ENCODE data around the gene RASGRF1.

Gene RASGRF1

DNA sequence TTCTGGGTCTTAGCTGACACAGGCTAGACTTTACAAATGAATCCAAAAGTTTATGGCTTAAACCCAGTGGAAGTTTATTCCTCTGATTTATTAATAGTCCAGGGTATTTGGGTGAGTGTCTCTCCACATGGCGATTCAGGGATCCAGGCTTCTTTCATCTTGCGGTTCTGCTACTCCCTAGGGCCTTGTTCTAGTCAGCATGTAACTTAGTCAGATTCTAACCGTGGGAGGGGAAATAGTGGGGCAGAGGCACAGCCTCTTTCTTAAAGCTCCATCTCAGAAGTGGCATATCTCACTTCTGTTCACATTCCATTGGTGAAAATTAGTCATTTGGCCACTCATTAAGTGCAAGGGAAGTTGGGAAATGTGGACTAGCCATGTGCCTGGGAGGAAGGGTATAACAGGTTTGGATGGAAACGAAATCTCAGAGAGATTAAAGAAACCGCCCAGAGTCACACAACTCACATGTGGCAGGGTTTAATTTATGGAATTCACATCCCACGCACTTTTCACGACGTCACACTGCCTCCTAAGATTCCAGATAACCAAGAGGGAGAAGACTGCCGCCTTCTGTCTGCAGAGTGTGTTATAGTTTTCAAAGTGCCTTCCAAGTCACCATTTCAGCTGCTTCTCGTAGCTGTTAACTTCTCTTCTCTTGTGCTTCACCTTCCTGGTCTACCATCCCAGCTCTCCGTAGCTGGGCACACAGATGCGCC lies 11.4 kb upstream of the RASGRF1 start:
- DNase-seq (ENCODE audit: low spot score) = no peak

- no peak for DNase-seq (ENCODE audit: low spot score)
Measured at GRCh38 chr15:79099692-79100091, 9.1 kb upstream of the RASGRF1 start.

DNA sequence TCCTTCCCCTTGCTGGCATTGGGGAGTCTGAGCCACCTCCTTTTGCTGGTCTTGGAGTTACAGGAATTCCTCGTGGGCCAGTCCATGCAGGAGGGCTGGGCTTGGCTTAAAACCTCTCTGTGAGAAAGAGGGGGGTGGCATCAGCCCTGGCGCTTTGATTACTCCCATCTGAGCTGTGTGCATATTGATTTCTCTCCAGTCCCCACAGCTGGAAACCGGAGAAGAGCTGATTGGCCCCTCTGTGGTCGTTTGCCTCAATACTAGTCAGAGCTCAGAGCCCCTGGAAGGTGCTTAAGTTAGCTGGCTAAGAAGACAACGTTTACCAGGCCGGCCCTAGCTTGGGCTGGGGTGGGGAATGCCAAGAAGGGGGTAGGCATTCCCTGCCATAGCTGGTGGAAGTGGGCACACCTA lies 4.0 kb upstream of the RASGRF1 start:
- no peak for DNase-seq (ENCODE audit: low spot score)

- DNase-seq (ENCODE audit: low spot score) = no peak
Measured at GRCh38 chr15:79093352-79093935, 2.9 kb upstream of the RASGRF1 start.

DNA sequence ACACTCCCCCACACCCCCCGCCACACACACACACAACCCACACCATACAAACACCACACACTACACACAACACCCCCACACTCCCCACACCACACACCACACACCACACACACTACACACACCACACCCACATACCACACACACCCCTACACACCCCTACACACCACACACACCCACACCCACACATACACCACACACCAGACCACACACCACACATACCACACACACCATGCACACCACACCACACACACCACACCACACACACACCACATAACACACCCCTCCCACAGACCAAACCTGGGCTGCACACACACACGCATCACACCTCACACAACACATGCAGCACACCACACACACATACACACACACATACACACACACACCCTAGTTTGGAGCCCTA lies 1.8 kb upstream of the RASGRF1 start:
- DNase-seq (ENCODE audit: low spot score) = no peak

DNA sequence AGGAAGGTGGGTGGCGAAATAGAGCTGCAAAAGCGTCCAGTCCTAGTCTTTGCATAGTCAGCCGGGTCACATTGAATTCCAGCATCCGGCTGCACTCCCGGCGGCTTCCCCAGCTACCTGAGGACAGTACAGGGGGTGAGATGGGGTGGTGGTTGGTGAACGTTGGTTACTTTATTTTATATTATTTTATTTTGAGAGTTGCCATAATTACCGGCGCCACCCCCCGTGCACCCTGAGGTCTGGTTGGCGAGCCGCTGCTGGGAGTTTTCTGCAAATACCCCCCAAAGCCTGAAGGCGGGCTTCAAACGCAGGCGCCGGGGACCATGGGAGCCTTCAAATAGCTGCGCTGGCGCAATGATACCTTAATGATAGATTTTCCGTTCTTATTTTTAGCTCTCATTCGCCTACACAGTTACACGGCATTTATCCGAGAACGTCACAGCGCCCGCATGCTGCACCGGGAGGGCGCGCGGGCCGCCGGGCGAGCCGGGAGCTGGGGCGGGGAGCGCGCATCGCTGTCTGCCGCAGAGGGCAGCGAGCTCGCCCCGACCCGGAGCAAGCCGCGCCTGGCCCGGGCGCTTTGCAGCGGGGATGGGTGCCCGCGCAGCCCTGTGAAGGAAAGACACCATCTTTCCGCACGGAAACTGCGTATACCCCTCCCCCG lies 756 bp upstream of the RASGRF1 start:
- no peak for DNase-seq (ENCODE audit: low spot score)

DNA sequence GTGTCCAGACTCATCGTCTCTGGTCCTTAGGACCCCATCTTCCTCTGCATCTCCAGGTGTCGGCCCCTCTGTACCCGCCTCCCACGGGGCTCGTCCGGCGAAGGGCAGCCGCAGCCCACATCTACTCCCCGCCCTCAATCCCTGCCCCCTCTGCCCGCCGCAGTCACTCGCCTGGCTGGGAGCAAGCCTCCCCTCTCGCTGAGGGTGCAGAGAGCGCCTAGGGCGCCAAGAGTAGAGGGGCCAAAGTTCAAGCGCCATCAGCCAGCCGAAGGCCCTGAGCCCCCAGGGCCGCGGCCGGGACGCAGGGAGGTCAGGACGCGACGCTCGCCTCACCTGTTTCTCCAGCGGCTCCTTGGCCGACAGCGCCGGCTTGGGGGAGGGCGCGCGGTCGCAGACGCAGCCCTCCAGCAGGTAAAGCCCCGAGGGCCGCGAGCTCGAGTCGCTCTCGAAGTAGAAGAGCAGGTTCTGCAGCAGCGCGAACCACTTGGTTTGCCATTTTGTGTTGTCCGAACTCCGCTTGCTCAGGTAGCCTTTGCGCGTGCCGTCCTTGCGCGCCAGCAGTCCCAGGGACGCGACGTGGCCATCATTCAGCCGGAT lies 592 bp downstream of the RASGRF1 start:
- no peak for DNase-seq (ENCODE audit: low spot score)

DNA sequence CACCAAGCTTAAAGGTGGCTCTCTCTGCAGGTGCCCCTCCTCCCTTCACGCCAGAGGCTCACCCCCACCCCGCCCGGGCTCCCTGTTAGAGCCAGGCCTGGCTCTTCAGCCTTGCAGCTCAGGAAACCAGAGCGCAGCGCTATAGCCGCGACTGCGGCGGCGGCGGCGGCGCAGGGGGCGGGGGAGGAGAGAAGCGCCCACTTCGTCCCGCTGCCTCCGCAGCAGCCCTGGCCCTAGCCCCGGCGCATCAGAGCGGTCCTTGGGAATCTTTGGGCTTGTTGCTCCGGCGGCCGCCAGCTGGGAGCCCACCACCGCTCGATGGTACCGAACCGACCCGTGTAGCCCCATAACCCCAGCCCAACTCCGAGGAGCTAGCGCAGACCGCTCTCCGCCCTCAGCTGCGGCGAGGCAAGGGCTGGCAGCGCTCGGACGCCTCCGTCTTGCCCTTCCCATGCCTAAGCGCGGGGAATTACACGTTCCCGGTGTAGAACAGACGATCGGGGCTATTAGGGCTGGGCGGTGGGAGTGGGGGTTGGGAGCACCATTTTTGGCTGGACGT lies 1.2 kb downstream of the RASGRF1 start:
- DNase-seq (ENCODE audit: low spot score) = no peak

GRCh38 chr15:79088426-79089205 lies 2.0 kb downstream of the RASGRF1 start:
- DNase-seq (ENCODE audit: low spot score) = no peak

DNA sequence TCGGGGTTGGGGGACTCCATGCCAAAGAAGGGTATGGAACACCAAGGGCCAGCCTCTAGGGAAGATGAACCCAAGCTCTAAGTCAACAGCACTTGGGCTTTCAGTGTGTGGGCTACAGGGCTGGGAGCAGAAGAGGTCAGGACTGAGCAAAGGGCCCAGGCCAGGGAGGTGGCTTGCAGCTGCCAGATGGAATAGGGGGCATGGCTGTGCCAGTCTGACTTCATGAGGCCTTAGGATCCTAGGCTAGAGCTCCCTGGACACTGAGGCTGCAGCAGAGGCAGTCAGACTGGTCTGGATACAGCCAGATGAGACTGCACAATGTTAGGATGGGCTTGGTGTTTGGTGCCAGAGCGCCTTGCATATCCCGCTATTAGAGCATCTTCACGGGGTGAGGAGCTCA lies 3.8 kb downstream of the RASGRF1 start:
- no peak for DNase-seq (ENCODE audit: low spot score)

DNA sequence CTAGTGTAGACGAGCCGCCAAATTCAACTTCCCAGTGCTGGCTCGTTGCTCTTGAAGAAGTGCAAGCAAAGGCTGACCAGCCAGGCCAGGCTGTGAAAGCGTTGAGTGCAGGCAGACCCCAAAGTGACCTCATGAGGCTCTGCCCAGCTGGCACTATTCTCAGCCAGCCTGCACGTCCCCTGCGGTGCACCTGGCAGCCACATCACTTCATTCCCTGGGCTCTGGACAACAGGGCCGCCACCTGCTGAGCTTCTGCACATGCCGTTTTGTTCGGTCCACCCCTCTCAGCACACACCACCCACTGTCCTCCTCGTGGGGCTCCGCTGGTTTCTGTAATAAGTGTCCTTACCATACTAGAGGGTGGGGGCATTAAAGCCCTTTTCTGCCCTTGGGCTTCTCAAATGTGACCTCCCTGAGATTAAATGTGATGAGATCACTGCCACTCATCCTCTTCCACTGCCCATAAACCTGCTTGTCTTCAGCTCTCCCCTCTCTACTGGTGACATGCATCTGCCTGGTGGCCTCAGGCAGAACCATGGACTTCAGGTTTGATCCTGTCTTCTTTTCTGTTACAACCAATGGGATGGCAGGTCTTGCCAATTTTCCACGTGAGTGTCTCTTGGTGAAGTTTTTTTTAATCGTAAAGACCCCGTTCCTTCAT lies 6.1 kb downstream of the RASGRF1 start:
- DNase-seq (ENCODE audit: low spot score) = no peak

GRCh38 chr15:79083154-79083553 lies 7.4 kb downstream of the RASGRF1 start:
- DNase-seq (ENCODE audit: low spot score) = no peak

- no peak for DNase-seq (ENCODE audit: low spot score)
Measured at GRCh38 chr15:79082363-79083070, 8.1 kb downstream of the RASGRF1 start.

- DNase-seq (ENCODE audit: low spot score) = no peak
Measured at GRCh38 chr15:79078763-79079410, 11.7 kb downstream of the RASGRF1 start.

GRCh38 chr15:79078003-79078402 lies 12.6 kb downstream of the RASGRF1 start:
- no peak for DNase-seq (ENCODE audit: low spot score)

DNA sequence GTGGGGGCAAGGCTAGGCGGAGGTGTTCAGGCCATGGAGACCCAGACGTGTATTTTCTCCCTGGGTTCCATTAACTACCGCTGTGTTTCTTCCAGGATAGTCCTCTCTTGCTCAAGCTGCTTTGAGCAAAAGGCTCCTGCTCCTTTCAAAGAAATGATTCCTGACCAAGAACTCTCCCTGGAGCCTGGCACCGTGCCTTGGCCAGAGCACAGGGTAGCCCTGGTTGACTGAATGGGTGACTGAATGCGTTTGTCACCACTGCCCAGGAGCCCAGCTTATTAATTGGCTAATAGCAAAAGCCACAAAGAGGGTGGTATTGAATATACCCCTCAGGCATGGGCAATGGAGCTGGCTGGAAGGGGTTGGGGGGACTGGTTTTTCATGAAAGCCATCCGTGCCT lies 13.9 kb downstream of the RASGRF1 start:
- no peak for DNase-seq (ENCODE audit: low spot score)

DNA sequence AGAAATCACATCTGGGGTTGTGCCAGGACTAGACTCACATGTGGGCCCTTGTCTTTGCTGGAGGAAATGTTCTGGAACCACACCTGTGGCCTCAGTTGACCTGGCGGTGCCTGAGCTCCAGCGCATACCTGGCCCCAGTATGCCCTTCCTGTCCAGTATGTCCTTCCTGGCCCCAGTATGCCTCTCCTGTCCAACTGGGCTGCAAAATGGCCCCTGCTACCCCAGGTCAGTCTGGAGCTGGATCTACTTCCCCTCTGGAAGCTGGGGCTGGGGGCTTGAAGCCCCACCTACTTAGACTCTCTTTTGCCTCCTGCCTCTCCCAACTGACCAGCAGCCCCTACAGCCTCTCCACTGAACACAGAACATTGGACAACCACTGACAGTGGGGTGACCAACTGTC lies 15.3 kb downstream of the RASGRF1 start:
- no peak for DNase-seq (ENCODE audit: low spot score)

GRCh38 chr15:79073336-79073735 lies 17.2 kb downstream of the RASGRF1 start:
- DNase-seq (ENCODE audit: low spot score) = no peak

DNA sequence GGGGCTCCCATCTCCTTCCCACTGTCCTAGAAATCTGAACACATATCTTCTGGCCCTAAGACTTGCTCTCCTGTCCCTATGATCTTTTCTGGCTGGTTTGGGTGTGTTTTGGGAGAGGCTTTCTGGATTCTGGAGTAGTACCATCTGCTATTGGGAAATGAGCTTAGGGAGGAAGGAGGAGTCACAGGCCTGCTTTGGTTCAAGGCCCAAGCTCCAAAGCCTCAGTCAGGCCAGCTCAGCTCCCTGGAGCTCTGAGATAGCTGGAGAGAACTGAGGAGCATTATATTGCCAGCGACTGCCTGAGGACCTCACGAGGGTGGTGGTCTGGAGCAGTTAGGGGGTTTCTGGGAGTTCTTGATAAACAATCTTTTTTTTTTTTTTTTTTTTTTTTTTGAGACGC lies 18.7 kb downstream of the RASGRF1 start:
- no peak for DNase-seq (ENCODE audit: low spot score)

DNA sequence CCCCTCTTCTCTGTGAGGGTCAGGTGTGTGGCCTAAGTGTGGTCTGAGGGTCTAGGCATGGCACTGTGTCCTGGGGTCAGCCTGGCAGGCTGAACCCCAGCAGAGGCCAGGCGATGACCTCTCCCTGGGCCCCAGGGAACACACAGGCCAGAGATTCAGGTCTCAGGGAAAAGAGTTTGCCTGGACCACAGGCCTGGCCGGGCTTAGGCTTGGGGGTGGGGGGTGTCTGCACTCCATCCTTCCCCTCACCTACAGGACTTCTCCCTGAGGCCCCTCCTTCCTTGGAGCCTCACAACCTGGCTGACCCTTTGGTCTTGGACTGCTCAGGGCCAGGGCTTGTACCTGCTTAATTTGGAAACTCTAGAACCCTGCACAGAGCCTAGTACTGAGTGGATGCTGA lies 21.8 kb downstream of the RASGRF1 start:
- DNase-seq (ENCODE audit: low spot score) = no peak
